BE2C (cell line): Measurements from ENCODE around the gene OR2L13.

Experiments
- DNase-seq: peaks from one replicate; pipeline ENCODE4 v3.0.0-alpha.2; 2020
- H3K27me3 ChIP-seq: fragments of 250-450 bp; sonication (Bioruptor Pico); 2 replicates; pipeline ENCODE4 v1.5.1; 2020; ENCODE audit warnings: mild to moderate bottlenecking
- H3K36me3 ChIP-seq: fragments of 250-450 bp; sonication (Bioruptor Pico); 2 replicates; pipeline ENCODE4 v1.5.1; 2020; ENCODE audit warnings: mild to moderate bottlenecking
- H3K4me1 ChIP-seq: fragments of 250-450 bp; sonication (Bioruptor Pico); 2 replicates; pipeline ENCODE4 v1.5.1; 2020
- H3K4me3 ChIP-seq: 2 replicates; pipeline ENCODE4 v1.5.1; 2011; ENCODE audit warnings: low read depth, low read length
- H3K9me3 ChIP-seq: fragments of 250-450 bp; sonication (Bioruptor Pico); 2 replicates; pipeline ENCODE4 v1.5.1; 2020
- CTCF ChIP-seq: IDR thresholded peaks from 2 replicates; pipeline ENCODE4 v1.5.1; 2012; ENCODE audit warnings: mild to moderate bottlenecking, low read depth, low read length

OR2L13 gene

GRCh38 chr1:248114890-248115289 lies 19.9 kb downstream of the OR2L13 start:
- TF ChIP-seq CTCF, result no peak
- Histone ChIP-seq H3K4me3 (no peak overlapping the region), H3K9me3 (no peaks in the 10 kb centered on the region), H3K36me3 (no peaks in the 10 kb centered on the region), H3K27me3 (no peaks in the 10 kb centered on the region), H3K4me1 (no peaks in the 10 kb centered on the region)
- DNase-seq, result no peak

GRCh38 chr1:248127653-248128052 lies 32.7 kb downstream of the OR2L13 start:
- H3K36me3 ChIP-seq, result no peaks in the 10 kb centered on the region
- no peaks in the 10 kb centered on the region for H3K4me1 ChIP-seq
- no peak for TF ChIP-seq CTCF
- no peaks in the 10 kb centered on the region for H3K27me3 ChIP-seq
- no peaks in the 10 kb centered on the region; the same call in 1 of the 2 replicates for H3K9me3 ChIP-seq
- DNase-seq, result no peak
- no peak overlapping the region for H3K4me3 ChIP-seq

GRCh38 chr1:248136811-248137210 lies 41.8 kb downstream of the OR2L13 start:
- no peaks in the 10 kb centered on the region for H3K4me1 ChIP-seq

GRCh38 chr1:248140846-248141245 lies 45.9 kb downstream of the OR2L13 start:
- no peak for TF ChIP-seq CTCF
- no peaks in the 10 kb centered on the region for H3K9me3 ChIP-seq
- no peak overlapping the region for H3K4me3 ChIP-seq
- no peak for DNase-seq
- H3K27me3 ChIP-seq, result no peaks in the 10 kb centered on the region
- H3K4me1 ChIP-seq, result no peaks in the 10 kb centered on the region
- H3K36me3 ChIP-seq, result no peaks in the 10 kb centered on the region

More at GRCh38 chr1:248136811-248137210, 41.8 kb downstream of the OR2L13 start:
- Histone ChIP-seq H3K27me3 (no peaks in the 10 kb centered on the region), H3K4me3 (no peak overlapping the region), H3K9me3 (no peaks in the 10 kb centered on the region; the same call in 1 of the 2 replicates), H3K36me3 (no peaks in the 10 kb centered on the region)
- no peak for DNase-seq
- no peak for TF ChIP-seq CTCF

GRCh38 chr1:248143311-248143710 lies 48.3 kb downstream of the OR2L13 start:
- no peaks in the 10 kb centered on the region for H3K9me3 ChIP-seq
- H3K36me3 ChIP-seq, result no peaks in the 10 kb centered on the region
- no peak for DNase-seq
- no peaks in the 10 kb centered on the region for H3K4me1 ChIP-seq
- no peak for TF ChIP-seq CTCF
- no peaks in the 10 kb centered on the region for H3K27me3 ChIP-seq
- no peak overlapping the region for H3K4me3 ChIP-seq

- no peak for TF ChIP-seq CTCF
- no peaks in the 10 kb centered on the region for H3K36me3 ChIP-seq
- DNase-seq, result no peak
- H3K4me1 ChIP-seq, result no peaks in the 10 kb centered on the region
- no peak within 1 kb of the TSS for H3K4me3 ChIP-seq
- no peaks in the 10 kb centered on the region for H3K9me3 ChIP-seq
- no peaks in the 10 kb centered on the region for H3K27me3 ChIP-seq
These were observed 49.7 kb downstream of the OR2L13 start, which contains the start of gene OR2M5 for GRCh38 chr1:248144513-248145198. OR2M5 (plus strand) TSS chr1:248145148; CDS start chr1:248145148, 0 bp downstream.
